IMR-90 (cell line): ENCODE data around the gene BAHD1. TPM values are rescaled to one million over a fixed set of nuclear protein-coding genes. Genes with fewer than 3 reads are reported as not detected.

Source experiments
- ATAC-seq: fragments of 200-7000 bp; cut with Tn5 transposase; 2 replicates; pipeline ENCODE4 v1.9.1; 2020; ENCODE audit warnings: low read depth, mild to moderate bottlenecking, moderate library complexity
- BruUV-seq: library from RNA; stranded (reverse); fragments of 400-500 nt; replicated peaks from 2 replicates; lab custom pipeline; 2021; lab: Mats Ljungman, UMichigan
- CTCF ChIA-PET: fragments of 300-600 bp; formaldehyde crosslinking; extraction: SDS; loops from one replicate; lab custom pipeline; 2021; ENCODE audit warnings: antibody characterized with exemption; lab: Yijun Ruan, JAX
- POLR2A ChIA-PET: fragments of 300-600 bp; sonication (Branson Sonifier 250); formaldehyde crosslinking; loops from one replicate; lab custom pipeline; 2022; ENCODE audit warnings: antibody characterized with exemption; ENCODE audit not compliant: unreplicated experiment; lab: Charles Lee
- DNase-seq: peaks from one replicate; pipeline ENCODE4 v3.0.0; 2013
- H2AFZ ChIP-seq: replicated peaks from 2 replicates; pipeline ENCODE3; 2013; ENCODE audit warnings: low read length, mild to moderate bottlenecking; ENCODE audit not compliant: poor library complexity
- H2AK5ac ChIP-seq: 2 replicates; pipeline ENCODE4 v1.6.1; 2013; ENCODE audit warnings: low read depth, low read length, inconsistent platforms
- H2AK9ac ChIP-seq: replicated peaks from 2 replicates; pipeline ENCODE3; 2013; ENCODE audit warnings: mild to moderate bottlenecking, low read depth, low read length, moderate library complexity; ENCODE audit not compliant: poor library complexity
- H2BK120ac ChIP-seq: 2 replicates; pipeline ENCODE4 v1.6.1; 2013; ENCODE audit warnings: low read depth, low read length, inconsistent platforms
- H2BK15ac ChIP-seq: 3 replicates; pipeline ENCODE4 v1.6.1; 2013; ENCODE audit warnings: low read depth, low read length, inconsistent platforms
- H2BK20ac ChIP-seq: 2 replicates; pipeline ENCODE4 v1.6.1; 2013; ENCODE audit warnings: low read depth, mild to moderate bottlenecking, inconsistent platforms, low read length, moderate library complexity
- H2BK5ac ChIP-seq: 2 replicates; pipeline ENCODE4 v1.6.1; 2013; ENCODE audit warnings: mild to moderate bottlenecking, low read depth, low read length, inconsistent platforms; ENCODE audit not compliant: poor library complexity, severe bottlenecking
- H3K14ac ChIP-seq: replicated peaks from 2 replicates; pipeline ENCODE4 v1.6.1; 2013; ENCODE audit warnings: low read depth, low read length, inconsistent platforms
- H3K18ac ChIP-seq: 2 replicates; pipeline ENCODE4 v1.6.1; 2013; ENCODE audit warnings: low read depth, low read length, control low read depth
- H3K23ac ChIP-seq: 2 replicates; pipeline ENCODE4 v1.6.1; 2013; ENCODE audit warnings: low read depth, low read length, inconsistent platforms
- H3K27ac ChIP-seq: 2 replicates; pipeline ENCODE4 v1.5.1; 2013; ENCODE audit warnings: mild to moderate bottlenecking, control low read depth, low read length; ENCODE audit not compliant: insufficient read depth
- H3K27me3 ChIP-seq: 2 replicates; pipeline ENCODE4 v1.6.1; 2013; ENCODE audit warnings: low read length; ENCODE audit not compliant: control insufficient read depth, insufficient read depth
- H3K36me3 ChIP-seq: 2 replicates; pipeline ENCODE4 v1.6.1; 2013; ENCODE audit warnings: low read length, mixed read lengths; ENCODE audit not compliant: control insufficient read depth, insufficient read depth
- H3K4ac ChIP-seq: 2 replicates; pipeline ENCODE4 v1.6.1; 2013; ENCODE audit warnings: low read depth, low read length, inconsistent platforms
- H3K4me1 ChIP-seq: 2 replicates; pipeline ENCODE4 v1.6.1; 2013; ENCODE audit warnings: low read length, mixed read lengths; ENCODE audit not compliant: control insufficient read depth, insufficient read depth
- H3K4me2 ChIP-seq: 2 replicates; pipeline ENCODE4 v1.6.1; 2013; ENCODE audit warnings: low read depth, mild to moderate bottlenecking, control low read depth, low read length, moderate library complexity
- H3K4me3 ChIP-seq: 2 replicates; pipeline ENCODE4 v1.5.1; 2013; ENCODE audit warnings: low read depth, mild to moderate bottlenecking, control low read depth, low read length, moderate library complexity; ENCODE audit not compliant: insufficient read depth
- H3K56ac ChIP-seq: 2 replicates; pipeline ENCODE4 v1.6.1; 2013; ENCODE audit warnings: low read length, inconsistent platforms; ENCODE audit not compliant: insufficient read depth; ENCODE audit errors: extremely low read depth
- H3K79me1 ChIP-seq, 2 experiments: 2 replicates each; pipeline ENCODE4 v1.6.1; 2013; ENCODE audit warnings: low read length in 2 of 2, inconsistent platforms in 1 of 2, low read depth in 1 of 2
- H3K9ac ChIP-seq: 2 replicates; pipeline ENCODE4 v1.6.1; 2013; ENCODE audit warnings: low read depth, low read length, control low read depth
- H3K9me1 ChIP-seq: 2 replicates; pipeline ENCODE4 v1.6.1; 2013; ENCODE audit warnings: low read length, inconsistent platforms; ENCODE audit not compliant: insufficient read depth
- H3K9me3 ChIP-seq: 2 replicates; pipeline ENCODE4 v1.6.1; 2013; ENCODE audit warnings: low read length; ENCODE audit not compliant: control insufficient read depth, insufficient read depth
- H4K20me1 ChIP-seq: 2 replicates; pipeline ENCODE4 v1.6.1; 2013; ENCODE audit warnings: low read length, inconsistent platforms; ENCODE audit not compliant: insufficient read depth
- H4K5ac ChIP-seq: 2 replicates; pipeline ENCODE4 v1.6.1; 2013; ENCODE audit warnings: mild to moderate bottlenecking, low read depth, low read length, control low read depth
- H4K8ac ChIP-seq, 2 experiments: 2 replicates each; pipeline ENCODE4 v1.6.1; 2013; ENCODE audit warnings: low read depth in 2 of 2, low read length in 2 of 2, control low read depth in 1 of 2, inconsistent platforms in 1 of 2
- H4K91ac ChIP-seq: 2 replicates; pipeline ENCODE4 v1.6.1; 2013; ENCODE audit warnings: low read depth, low read length, inconsistent platforms; ENCODE audit not compliant: insufficient read depth
- BHLHE40 ChIP-seq: fragments of 150-350 bp; IDR thresholded peaks from 2 replicates; pipeline ENCODE4 v1.6.1; 2016; ENCODE audit warnings: mild to moderate bottlenecking, low read depth, low read length
- CEBPB ChIP-seq: IDR thresholded peaks from 2 replicates; pipeline ENCODE4 v1.6.1; 2012; ENCODE audit warnings: low read depth, low read length, improper control_type of control experiment
- CHD1 ChIP-seq: IDR thresholded peaks from 2 replicates; pipeline ENCODE4 v1.6.1; 2012; ENCODE audit warnings: low read depth, low read length, improper control_type of control experiment
- CTCF ChIP-seq: conservative IDR thresholded peaks from 2 replicates; pipeline ENCODE4 v1.5.1; 2012; ENCODE audit warnings: mild to moderate bottlenecking, low read depth, low read length, improper control_type of control experiment
- ELK1 ChIP-seq: fragments of 150-350 bp; IDR thresholded peaks from 2 replicates; pipeline ENCODE4 v1.6.1; 2016; ENCODE audit warnings: low read depth, mild to moderate bottlenecking, low read length, moderate library complexity, borderline replicate concordance
- MAFK ChIP-seq: IDR thresholded peaks from 2 replicates; pipeline ENCODE4 v1.6.1; 2012; ENCODE audit warnings: low read depth, low read length, improper control_type of control experiment
- MAZ ChIP-seq: IDR thresholded peaks from 2 replicates; pipeline ENCODE4 v1.6.1; 2012; ENCODE audit warnings: low read depth, mild to moderate bottlenecking, low read length, improper control_type of control experiment, moderate library complexity, borderline replicate concordance
- MXI1 ChIP-seq: IDR thresholded peaks from 2 replicates; pipeline ENCODE4 v1.6.1; 2012; ENCODE audit warnings: low read depth, mild to moderate bottlenecking, low read length, moderate library complexity, borderline replicate concordance
- POLR2A ChIP-seq: IDR thresholded peaks from 2 replicates; pipeline ENCODE4 v1.6.1; 2012; ENCODE audit warnings: mild to moderate bottlenecking, low read depth, low read length
- RAD21 ChIP-seq: IDR thresholded peaks from 2 replicates; pipeline ENCODE4 v1.6.1; 2012; ENCODE audit warnings: low read length, improper control_type of control experiment
- RFX5 ChIP-seq: IDR thresholded peaks from 2 replicates; pipeline ENCODE4 v1.8.0; 2012; ENCODE audit warnings: low read depth, mild to moderate bottlenecking, low read length, moderate library complexity
- SMC3 ChIP-seq: fragments of 150-350 bp; IDR thresholded peaks from 2 replicates; pipeline ENCODE4 v1.6.1; 2016; ENCODE audit warnings: low read depth, mild to moderate bottlenecking, antibody characterized with exemption, low read length, moderate library complexity
- USF2 ChIP-seq: fragments of 150-350 bp; IDR thresholded peaks from 2 replicates; pipeline ENCODE4 v1.6.1; 2017; ENCODE audit warnings: mild to moderate bottlenecking, antibody characterized with exemption, low read length, low read depth
- WGBS, 2 experiments: methylation state at CpG; one replicate each; pipeline versions ENCODE4 v1.1.5 to v1.1.7; 2013; ENCODE audit warnings: missing lambda C conversion rate in 2 of 2; ENCODE audit not compliant: insufficient read length in 1 of 2; ENCODE audit errors: extremely low coverage in 2 of 2; 5-methylcytosine and 5-hydroxymethylcytosine counted together
- dilution Hi-C: fragments of 300-500 bp; cut with HindIII; formaldehyde crosslinking; loops from one replicate; pipeline ENCODE4 v1.14.3; 2018; ENCODE audit warnings: low sequenced_read_pairs; ENCODE audit not compliant: unreplicated experiment
- in situ Hi-C: fragments of 300-500 bp; cut with MboI; formaldehyde crosslinking; loops from 3 replicates; pipeline ENCODE4 v1.14.3; 2019; ENCODE audit warnings: low sequenced_read_pairs, inconsistent platforms, mixed read lengths
- intact Hi-C: fragments of 100-400 bp; cut with micrococcal nuclease; formaldehyde crosslinking; loops from 2 replicates; pipeline ENCODE4 v1.10.0; 2022
- polyA plus RNA-seq, 3 experiments: library from polyadenylated mRNA; depleted of rRNA; stranded (reverse); fragments of >200 nt; gene quantifications; 2 replicates each; pipeline ENCODE4 v1.2.3, GENCODE V29; 2012; ENCODE audit warnings: low replicate concordance in 1 of 3
- total RNA-seq: library from RNA; depleted of rRNA; stranded (reverse); fragments of >200 nt; gene quantifications from 2 replicates; pipeline ENCODE4 v1.2.3, GENCODE V29; 2012

The BAHD1 gene
- total and polyA plus RNA-seq, 2 of the 4 experiments (the other 2 are of a cell fraction), result 3.0 to 8.7 TPM

- H4K8ac ChIP-seq, result no peak overlapping the region
- intact Hi-C loops, result no loop called here
- DNase-seq (no peak), ATAC-seq (no peak)
- no peak overlapping the region for H3K14ac ChIP-seq
- no peak overlapping the region for H2BK15ac ChIP-seq
- no peaks in the 10 kb centered on the region for H3K27me3 ChIP-seq
- peaks cover 12 to 39% of the 10 kb centered on the region in 2 experiments for H3K79me1 ChIP-seq
- ChIA-PET CTCF (no interaction called here), POLR2A (no interaction called here)
- H4K20me1 ChIP-seq, result no peaks in the 10 kb centered on the region
- no peak overlapping the region for H3K27ac ChIP-seq
- H3K4me1 ChIP-seq, result peaks cover 3% of the 10 kb centered on the region
- BruUV-seq, result no TSS peak
- H4K91ac ChIP-seq, result no peak overlapping the region
- no peaks in the 10 kb centered on the region for H3K9me1 ChIP-seq
- H2BK120ac ChIP-seq, result no peak overlapping the region
- no peak overlapping the region for H3K9ac ChIP-seq
- H3K4me2 ChIP-seq, result no peak overlapping the region
- no peak overlapping the region for H3K56ac ChIP-seq
- no peak overlapping the region for H4K5ac ChIP-seq
- TF ChIP-seq MAFK (no peak), ELK1 (no peak), SMC3 (no peak), USF2 (no peak), CHD1 (no peak), BHLHE40 (no peak), CTCF (no peak), MXI1 (no peak), RFX5 (no peak), POLR2A (no peak), CEBPB (no peak), MAZ (no peak), RAD21 (no peak)
- dilution Hi-C loops, result no loop called here
- H3K23ac ChIP-seq, result no peak overlapping the region
- no peak overlapping the region for H2AK5ac ChIP-seq
- H3K18ac ChIP-seq, result no peak overlapping the region
- WGBS, 2 experiments, result no CpG with 5 or more reads among the region's 11 CpGs
- H2AFZ ChIP-seq, result no peak overlapping the region
- H3K4ac ChIP-seq, result no peak overlapping the region
- in situ Hi-C loops, result no loop called here
- H3K36me3 ChIP-seq, result peaks cover 45% of the 10 kb centered on the region
- no peak overlapping the region for H3K4me3 ChIP-seq
- H3K9me3 ChIP-seq, result no peaks in the 10 kb centered on the region
- H2BK5ac ChIP-seq, result no peak overlapping the region
- no peak overlapping the region for H2AK9ac ChIP-seq
- H2BK20ac ChIP-seq, result no peak overlapping the region
Measured at GRCh38 chr15:40410476-40410875, 30.3 kb upstream of the BAHD1 start.
